ENCODE results near the gene SCN1A.
A peak's percentile ranks its signal among the peaks of the same experiment; 100 is the strongest.
"Not testable (repeated sequence)": the region's sequence is repeated elsewhere in the genome, so short reads cannot be mapped to it uniquely, and the experiment has no call there.

The SCN1A gene

DNA sequence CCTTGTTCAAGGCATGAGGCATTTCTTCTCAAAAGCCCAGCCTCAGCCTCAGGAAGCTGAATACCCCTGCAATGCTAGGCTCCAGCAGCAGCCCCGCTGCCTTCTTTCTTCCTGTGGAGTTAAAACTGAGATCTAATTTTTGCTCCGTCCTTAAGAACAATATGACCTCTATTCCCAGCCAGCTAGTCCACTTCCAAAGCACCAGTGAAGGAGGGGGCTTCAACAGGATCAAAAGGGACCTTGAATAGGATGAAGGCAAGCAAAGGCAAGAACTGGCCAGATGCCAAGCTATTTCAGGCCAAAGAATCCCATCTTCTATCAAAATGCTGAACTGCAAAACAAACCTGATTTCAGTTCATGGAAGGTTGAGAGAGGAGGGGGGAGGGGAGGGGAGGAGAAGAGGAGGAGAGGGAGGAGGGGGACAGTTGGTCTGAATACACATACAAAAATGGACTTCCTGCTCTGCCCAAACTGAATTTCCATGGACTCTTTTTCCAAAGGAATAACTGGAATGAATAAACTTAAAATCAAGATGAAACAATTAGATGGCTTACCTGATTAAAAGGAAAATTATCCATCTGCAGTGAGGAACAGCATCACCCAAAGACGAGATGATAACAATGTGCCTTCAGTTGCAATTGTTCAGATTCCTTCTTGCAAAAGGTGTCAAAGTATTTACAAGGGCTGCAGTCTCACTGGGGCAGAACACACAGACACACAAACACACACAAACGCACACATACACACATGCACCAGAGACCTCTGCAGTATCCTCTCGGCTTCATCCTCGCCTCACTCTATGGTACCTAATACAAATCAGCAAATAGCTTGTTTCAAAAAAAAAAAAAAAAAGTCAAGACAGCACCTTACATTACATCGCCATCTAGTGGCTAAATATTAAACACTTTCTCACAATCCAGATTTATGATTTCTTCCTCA is at the start of gene SCN1A:
SCN1A (minus strand) TSS at position 804 of the 939 bp plus-strand sequence. CDS start 54,399 bp downstream, outside the sequence.
- peak; percentile 76 for DNase-seq

DNA sequence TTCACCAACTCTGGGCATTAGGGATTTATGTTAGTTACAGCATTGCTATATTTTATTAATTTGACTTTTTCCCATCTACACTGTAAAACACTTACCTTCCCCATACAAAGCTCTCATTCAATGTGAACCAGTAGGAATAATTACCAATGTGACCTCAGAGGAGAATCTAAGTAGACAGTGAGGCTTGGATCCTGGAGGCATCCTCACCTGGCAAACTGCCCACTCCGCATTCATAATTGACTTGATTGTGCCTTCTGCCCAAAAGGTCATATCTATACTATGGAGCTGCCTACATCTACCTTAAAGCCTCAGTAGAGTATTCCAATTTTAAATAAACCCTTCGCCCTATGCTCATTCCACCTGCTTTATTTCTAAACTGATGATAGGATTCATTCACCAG is 45.4 kb upstream of the SCN1A start:
- no peak for DNase-seq

DNA sequence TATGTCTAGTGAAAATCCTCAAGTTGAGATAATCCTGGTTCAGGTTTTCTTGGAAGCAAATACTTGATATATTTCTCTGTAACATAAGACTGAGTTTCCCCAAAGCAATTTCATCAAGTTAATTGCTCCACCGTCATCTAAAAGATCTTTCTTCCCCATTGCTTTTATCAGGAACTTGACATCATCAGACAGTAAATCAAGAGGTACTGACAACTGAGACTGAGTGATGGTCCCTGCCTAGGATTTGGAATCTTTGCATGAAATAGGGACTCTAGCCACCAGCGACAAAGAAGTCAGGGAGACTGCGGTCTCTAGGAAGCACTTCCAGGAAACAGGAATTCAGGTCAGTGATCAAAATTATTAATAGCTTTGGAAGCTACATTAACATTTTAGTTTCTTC is 43.4 kb upstream of the SCN1A start:
- DNase-seq, result no peak

DNA sequence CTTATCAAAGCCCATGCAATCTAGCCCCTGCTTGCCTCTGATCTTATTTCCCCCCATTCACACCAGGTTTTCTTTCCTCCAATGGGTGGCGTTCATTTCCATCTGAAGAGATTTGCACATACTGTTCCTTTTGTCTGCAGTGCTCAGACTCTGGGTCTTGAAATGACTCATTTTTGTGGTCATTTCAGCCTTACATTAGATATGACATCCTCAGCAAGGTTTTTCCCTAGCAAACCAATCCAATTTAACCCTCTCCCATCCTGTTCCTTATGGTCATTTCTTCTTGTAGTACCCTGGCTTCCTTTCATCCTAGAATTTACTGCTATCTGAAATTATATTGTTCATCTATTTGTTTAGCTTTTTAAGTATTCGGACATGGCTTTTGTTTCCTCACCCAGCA is 42.5 kb upstream of the SCN1A start:
- peak; percentile 10 for DNase-seq

DNA sequence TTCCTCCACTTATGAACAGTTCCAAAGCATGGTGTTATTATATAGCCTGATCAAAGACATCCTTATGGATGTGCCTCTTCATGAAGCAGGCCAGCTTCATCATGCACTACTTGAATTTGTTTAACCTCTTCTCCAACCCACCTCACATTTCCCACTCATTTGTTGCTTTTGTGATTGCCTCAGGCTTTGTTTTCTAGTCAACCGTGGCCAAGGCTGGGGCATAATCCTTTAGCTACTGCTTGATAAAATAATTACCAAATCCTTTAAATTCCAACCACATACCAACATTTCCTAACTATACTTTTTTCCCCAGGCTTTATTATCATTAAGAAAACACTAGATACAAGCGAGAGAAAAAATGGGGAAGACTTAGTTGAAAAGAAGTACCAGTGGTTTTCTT is 39.6 kb upstream of the SCN1A start:
- DNase-seq, result no peak

DNA sequence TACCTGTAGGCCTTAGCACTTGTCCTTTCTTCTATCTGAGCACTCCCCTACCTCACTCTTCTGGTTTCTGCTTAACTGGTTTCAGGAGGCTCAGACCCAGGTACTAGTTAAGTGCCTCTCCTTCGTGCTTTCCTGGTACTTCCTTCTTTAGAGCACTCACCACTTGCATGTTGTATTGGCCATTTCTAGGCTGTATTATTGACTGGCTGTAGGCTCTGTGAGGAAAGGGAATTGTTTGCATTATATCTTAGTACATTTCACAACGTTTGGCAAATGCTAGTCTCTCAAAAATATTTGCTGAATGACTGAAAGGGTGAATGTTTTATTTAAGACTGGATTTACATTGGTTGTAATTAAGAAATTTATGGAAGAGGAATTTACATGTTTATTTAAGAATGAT is 36.0 kb upstream of the SCN1A start:
- DNase-seq, result no peak

DNA sequence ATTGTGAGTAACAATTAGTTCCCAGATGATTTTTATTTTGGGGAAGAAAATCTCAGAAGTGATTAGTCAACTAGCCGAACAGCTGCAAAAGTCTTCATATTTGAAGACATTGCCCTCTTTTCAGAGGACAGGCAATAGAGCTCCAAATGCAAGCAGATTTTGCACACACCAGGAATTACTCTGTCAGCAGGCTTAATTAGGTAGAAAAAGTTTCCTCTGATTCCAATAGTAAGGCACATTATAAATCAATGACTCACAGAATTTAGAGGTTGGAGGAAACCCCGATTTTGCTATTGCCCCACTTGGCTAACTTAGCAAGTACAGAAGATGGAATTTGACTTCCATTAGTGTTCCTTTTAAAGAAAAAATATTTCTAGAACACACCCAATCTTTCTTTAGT is 30.7 kb upstream of the SCN1A start:
- DNase-seq, result no peak

DNA sequence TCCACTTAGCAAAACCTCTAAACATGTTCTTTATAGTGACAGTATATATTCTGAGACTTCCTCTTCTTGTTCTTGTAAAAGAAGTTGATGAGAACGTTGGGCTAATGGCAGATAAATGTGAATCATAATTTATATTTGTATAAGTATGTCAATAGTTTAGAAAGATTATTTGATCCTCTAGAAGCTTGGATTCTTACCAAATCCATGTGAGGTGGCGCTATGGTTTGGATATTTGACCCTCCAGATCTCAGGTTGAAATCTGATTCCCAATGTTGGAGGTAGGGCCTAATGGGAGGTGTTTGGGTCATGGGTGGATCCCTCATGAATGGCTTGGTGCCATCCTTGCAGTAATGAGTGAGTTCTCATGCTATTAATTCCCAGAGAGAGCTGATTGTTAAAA is 29.8 kb upstream of the SCN1A start:
- DNase-seq, result no peak

DNA sequence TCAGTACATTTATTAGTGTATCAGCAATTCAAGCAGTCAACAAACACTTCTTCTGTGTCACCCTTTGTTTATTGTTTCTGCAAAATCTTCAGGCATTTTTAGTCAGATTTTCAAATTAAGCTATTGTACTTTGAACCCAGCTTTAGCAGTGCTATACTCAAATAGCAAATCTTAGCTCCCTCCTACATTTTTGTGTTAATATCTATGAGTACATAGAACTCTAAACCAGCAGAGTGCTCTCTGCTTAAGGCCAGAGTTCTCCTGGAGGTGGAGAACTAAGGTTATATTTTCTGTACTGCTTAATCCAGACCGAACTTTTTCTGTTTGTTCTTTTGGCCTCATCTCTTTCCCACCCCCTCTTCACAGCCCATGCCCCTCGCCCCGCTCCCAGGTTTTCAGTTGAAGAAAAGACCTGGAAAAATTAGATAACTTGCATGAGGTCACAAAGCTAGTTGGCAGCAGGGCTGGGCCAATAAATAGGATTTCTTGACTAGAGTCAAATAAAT is 29.2 kb upstream of the SCN1A start:
- no peak for DNase-seq

DNA sequence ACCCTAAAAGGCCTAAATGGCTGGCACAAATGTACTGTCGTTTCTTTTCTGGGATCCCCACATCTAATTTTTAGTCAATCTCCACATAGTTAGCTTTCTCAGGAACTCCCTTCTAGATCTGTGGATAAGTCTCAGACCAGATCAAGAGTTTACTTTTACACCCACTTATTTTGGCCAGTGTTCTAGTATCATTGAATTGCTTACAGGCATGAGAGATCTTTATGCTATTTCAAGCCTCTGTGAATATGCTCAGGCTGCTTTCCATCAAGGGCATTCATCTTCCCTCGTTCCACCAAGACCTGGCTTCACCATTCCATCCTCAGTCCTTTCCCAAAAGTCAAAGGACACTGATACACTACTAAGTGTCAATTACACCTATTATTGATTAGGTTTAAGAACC is 27.8 kb upstream of the SCN1A start:
- no peak for DNase-seq

DNA sequence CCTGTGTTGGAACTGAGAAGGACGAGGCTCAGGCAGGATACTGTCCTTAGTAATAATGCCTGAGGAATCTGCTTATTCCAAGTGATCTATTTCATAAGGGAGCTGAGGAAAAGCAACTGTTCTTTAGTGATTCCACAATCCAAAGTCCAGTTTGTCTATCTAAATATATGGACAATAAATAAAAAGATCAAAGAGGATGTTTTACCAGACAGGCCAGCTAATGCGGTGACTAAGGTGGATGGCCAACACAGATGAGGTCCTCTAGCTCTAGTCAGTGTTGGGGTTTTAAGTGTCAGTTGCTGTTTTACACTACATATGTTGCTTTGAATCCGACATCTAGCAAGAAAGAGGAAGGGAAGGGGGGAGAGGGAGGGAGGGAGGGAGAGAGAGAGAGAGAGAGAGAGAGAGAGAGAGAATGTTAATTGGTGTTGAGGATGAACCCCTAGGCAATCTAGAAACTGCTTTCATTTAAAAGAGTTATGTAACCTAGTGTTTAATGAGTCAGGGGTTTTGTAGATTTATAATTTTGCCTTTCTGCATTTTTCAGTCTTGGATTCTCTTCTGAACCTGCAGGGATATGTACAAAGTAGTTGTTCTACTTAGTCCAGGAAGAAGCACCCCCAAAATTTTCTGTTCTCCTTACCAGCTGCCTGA is 27.0 kb upstream of the SCN1A start:
- no peak for DNase-seq

DNA sequence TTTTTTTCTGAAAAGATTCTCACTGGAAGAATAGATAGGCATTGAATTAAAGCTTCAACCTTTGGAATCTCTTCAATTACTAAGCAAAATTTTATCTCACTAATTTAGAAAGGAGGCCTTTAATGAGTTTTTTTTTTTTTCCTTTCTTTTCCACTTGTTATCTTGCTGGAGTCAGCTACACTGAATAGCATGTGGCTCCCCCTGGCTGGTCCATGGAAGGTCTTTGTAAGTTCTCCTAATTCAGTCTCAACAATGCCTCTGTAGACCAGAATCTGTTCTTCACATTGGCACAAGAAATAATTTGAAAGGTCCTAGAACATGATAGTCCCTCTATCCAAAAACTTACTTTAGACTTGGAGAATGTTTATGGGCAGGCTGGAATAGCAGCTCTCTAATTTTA is 24.2 kb upstream of the SCN1A start:
- no peak for DNase-seq

DNA sequence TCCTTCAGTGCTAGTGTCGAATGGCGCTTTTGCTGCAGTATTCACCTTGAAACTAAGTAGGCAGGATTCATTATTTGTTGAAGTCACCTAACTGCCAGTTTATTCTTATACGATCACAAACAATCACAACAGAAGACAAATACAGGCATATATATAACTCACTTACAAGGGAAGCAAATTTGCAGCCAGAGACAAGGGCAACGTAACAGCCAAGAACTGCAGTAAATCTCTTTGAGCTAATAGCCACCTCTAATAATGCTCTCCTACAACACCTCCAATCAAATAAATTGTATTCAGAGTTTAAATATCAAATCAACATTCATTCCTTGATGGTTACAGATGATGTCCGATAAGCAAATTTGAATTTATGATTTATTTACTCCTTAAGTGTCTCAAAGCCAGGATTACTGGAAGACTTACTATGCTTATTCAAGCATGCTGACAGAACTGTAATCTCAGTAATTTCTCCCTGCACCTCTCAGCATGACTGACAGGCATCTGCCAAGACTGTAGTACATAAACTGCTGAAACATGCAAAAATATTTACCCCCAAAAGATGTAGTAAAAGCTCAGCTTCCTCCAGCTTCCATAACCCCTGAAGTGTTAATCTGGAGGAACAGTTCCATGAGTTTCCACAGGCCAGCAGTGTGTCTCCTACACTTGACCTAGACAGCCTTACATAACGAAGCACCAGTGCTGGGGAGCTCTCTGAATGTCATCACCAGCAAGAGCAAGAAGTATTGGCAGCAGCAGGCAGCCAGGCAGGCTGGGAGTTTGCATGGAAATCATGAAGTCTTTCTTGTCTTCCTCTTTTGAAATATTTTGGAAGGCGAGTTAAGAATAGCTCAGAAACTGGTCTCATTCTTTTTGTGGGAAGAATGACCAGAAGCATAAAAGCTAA is 20.9 kb upstream of the SCN1A start:
- DNase-seq, result no peak

DNA sequence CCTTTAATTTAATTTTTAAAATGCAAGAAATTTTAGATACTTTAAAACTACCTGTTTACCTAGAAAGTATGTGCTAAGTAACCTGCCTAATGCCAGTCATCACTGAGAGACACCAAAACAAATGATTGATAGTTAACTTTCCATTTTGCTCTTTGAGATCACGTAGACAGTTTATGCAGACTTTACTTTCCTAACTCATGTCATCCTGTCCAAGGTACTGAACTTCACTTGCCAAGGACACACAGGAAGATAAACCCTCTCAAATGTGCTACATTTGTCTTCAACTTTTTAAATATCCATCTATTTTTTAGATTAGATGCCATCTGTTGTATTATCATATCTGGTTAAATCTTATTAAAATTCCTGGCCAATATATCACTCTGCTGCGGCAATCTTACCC is 20.1 kb upstream of the SCN1A start:
- DNase-seq, result no peak

DNA sequence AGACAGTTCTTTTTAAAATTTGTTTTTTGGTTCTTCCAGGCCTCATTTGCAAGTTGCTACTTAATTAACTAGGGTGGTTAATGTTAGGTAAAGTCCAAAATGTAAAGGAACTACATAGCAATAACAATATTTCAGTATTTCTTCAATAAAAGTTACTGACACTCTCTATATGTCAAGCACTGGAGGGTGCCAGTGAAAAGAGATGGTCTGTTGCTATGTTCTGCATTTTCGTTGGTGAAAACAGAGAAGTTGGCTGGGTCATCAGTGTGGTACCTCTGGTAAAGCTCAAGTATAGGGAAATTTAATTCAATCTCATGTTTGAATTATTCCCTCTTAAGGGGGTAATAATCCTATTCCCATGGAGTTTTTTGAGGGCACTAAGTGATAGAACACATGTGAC is 16.3 kb upstream of the SCN1A start:
- no peak for DNase-seq

DNA sequence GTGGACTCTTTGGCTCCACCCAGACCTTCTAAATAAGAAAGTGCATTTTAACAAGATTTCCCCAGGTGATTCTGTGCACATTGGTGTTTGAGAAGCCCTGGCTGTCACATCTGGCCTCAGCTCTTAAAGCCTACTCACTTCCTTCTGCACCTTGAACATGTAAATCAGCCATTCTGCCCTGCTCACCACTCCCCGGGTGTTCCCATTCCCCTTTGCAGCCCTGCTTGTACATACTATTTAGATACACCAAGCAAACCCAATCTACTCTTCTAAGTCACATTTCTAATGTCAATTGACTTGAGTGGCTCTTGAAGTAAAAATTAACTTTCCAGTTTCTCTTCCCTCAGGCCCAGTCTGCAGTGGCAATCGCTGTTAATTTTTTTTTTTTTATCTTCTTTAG is 13.1 kb upstream of the SCN1A start:
- no peak for DNase-seq

DNA sequence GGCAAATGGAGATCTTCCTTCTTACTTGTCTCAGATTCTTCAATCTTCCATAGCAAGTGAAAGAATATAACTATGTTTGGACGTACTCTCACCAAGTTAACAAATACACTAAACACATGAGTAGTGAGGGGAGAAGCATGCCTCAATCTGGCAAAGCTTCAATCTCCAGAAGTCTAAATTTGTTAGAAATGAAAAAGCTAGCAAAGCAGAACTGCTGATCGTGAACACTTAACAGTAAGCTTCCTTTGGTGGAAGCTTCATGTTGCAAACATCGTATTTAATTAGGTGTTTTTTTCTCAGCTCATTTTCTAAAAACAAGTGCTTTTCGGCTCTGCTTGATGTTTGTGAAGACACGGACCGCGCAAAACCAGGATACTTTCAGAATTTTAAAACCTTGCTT is 12.7 kb upstream of the SCN1A start:
- DNase-seq, result no peak

DNA sequence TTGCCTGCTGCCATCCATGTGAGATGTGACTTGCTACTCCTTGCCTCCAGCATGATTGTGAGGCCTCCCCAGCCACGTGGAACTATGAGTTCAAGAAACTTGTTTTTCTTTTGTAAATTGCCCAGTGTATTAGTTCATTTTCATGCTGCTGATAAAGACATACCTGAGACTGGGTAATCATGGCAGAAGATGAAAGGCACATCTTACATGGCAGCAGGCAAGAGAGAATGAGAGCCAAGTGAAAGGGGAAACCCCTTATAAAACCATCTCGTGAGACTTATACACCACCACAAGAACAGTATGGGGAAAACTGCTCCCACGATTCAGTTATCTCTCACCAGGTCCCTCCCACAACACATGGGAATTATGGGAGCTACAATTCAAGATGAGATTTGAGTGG is 11.7 kb upstream of the SCN1A start:
- DNase-seq, result not testable (repeated sequence)

DNA sequence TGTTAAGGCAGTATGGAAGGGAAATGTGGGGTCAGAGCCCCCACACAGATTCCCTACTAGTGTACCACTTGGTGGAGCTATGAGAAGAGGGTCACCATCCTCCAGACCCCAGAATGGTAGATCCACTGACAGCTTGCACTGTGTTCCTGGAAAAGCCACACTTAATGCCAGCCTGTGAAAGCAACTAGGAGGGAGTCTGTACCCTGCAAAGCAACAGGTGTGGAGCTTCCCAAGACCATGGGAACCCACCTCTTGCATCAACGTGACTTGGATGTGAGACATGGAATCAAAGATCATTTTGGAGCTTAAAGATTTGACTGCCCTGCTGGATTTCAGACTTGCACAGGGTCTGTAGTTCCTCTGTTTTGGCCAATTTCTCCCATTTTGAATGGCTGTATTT is 10.8 kb upstream of the SCN1A start:
- DNase-seq, result no peak

DNA sequence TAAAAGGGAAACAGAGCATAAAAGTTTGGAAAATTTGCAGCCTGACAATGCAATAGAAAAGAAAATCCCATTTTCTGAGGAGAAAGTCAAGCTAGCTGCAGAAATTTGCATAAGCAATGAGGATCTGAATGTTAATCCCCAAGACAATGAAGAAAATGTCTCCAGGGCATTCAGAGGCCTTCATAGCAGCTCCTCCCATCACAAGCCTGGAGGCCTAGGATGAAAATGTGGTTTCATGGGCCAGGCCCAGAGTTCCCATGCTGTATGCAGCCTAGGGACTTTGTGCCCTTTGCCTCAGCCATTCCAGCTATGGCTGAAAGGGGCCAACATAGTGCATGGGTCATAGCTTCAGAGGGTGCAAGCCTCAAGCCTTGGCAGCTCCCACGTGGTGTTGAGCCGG is 10.3 kb upstream of the SCN1A start:
- DNase-seq, result no peak

DNA sequence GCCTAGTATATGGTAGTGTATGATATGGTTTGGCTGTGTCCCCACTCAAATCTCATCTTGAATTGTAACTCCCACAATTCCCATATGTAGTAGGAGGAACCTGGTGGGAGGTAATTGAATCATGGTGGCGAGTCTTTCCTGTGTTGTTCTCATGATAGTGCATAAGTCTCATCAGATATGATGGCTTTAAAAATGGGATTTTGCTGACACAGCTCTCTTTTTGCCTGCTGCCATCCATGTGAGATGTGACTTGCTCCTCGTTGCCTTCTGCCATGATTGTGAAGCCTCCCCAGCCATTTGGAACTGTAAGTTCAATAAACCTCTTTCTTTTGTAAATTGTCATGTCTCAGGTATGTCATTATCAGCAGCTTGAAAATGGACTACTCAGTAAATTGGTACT is 9.5 kb upstream of the SCN1A start:
- DNase-seq, result no peak

DNA sequence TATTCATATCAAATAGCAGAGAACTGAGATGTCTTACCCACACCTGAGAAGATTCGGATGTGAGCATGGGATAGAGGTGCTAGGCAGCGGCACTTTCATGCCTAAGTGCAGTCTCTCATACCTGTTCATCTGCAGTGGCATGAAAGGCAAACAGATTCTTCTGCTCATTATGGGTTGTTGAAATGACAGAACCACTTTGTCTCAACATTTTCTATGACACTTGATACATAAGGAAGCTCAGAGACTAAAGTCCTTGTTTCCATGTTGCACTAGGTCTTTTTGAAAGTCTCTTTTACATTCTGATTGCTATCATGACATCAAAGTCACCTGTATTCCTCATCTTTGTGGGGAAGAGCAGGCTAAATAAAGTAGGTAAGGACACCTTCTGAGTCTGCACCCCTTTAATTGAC is 8.0 kb upstream of the SCN1A start:
- DNase-seq, result no peak

DNA sequence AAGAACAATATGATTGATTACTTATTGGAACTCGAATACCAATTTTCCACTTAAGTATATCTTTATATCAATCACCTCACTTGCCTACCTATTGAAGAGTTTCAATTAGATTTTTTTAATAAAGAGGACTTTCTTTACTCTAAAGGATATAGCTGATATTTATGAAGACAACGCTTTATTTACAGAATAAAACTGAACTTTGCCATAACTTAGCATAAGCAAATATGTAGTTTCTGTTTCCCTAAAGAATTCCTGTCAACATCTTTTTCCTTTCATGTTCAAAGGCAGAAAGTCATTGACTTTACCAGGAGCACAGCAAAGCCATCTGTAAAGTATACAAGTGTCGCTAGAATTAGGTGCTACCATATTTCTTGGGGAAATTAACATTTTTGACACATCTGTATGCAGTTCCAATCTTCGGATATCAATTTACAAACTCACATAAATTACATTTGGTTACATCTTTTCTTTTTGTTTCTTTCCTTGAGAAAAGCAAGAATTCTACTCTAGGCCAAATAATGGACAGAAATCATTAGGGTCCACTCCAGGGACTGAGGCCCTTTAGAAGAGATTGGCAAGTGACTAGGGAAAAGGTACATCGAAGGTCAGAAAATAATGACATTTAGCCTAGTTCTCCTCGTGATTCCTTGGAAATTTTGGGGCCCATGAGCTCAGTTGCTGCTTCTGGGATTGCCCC is 7.5 kb upstream of the SCN1A start:
- no peak for DNase-seq

Measured in hematopoietic multipotent progenitor cell treated with erythropoietin and hydrocortisone succinate and interleukin-3 and kit ligand, for 4 days (in vitro differentiated cells).